HUES48 (cell line): ENCODE data around the gene PTPRN2.

Experiments
- H3K27ac ChIP-seq: one replicate; pipeline ENCODE4 v1.7.0; 2013; ENCODE audit warnings: low read depth, low read length, inconsistent platforms
- H3K27me3 ChIP-seq: 2 replicates; pipeline ENCODE4 v1.6.1; 2013; ENCODE audit warnings: mild to moderate bottlenecking, low read length; ENCODE audit not compliant: control insufficient read depth, insufficient read depth
- H3K36me3 ChIP-seq: 2 replicates; pipeline ENCODE4 v1.6.1; 2013; ENCODE audit warnings: low read length; ENCODE audit not compliant: control insufficient read depth, insufficient read depth
- H3K4me1 ChIP-seq: 2 replicates; pipeline ENCODE4 v1.6.1; 2013; ENCODE audit warnings: mild to moderate bottlenecking, low read length; ENCODE audit not compliant: control insufficient read depth, insufficient read depth
- H3K4me3 ChIP-seq: 2 replicates; pipeline ENCODE4 v1.5.1; 2013; ENCODE audit warnings: mild to moderate bottlenecking, low read depth, low read length
- H3K9ac ChIP-seq: 2 replicates; pipeline ENCODE4 v1.6.1; 2013; ENCODE audit warnings: mild to moderate bottlenecking, low read depth, low read length, moderate library complexity
- H3K9me3 ChIP-seq: 2 replicates; pipeline ENCODE4 v1.6.1; 2013; ENCODE audit warnings: low read length; ENCODE audit not compliant: control insufficient read depth, insufficient read depth

Gene PTPRN2

GRCh38 chr7:157714166-157715070, 873.2 kb downstream of the PTPRN2 start:
- no peak overlapping the region for H3K4me3 ChIP-seq
- H3K27ac ChIP-seq = no peak overlapping the region
- no peaks in the 10 kb centered on the region for H3K27me3 ChIP-seq
- H3K9ac ChIP-seq = no peak overlapping the region
- no peaks in the 10 kb centered on the region for H3K4me1 ChIP-seq
- no peaks in the 10 kb centered on the region for H3K9me3 ChIP-seq
- H3K36me3 ChIP-seq = no peaks in the 10 kb centered on the region

GRCh38 chr7:157713591-157713990, 874.0 kb downstream of the PTPRN2 start:
- Histone ChIP-seq H3K4me1 (no peaks in the 10 kb centered on the region), H3K4me3 (no peak overlapping the region), H3K9ac (no peak overlapping the region), H3K27ac (no peak overlapping the region), H3K9me3 (no peaks in the 10 kb centered on the region), H3K36me3 (no peaks in the 10 kb centered on the region), H3K27me3 (no peaks in the 10 kb centered on the region)

GRCh38 chr7:157712666-157713235, 874.9 kb downstream of the PTPRN2 start:
- H3K4me1 ChIP-seq = no peaks in the 10 kb centered on the region
- no peak overlapping the region for H3K9ac ChIP-seq
- no peaks in the 10 kb centered on the region for H3K27me3 ChIP-seq
- H3K9me3 ChIP-seq = no peaks in the 10 kb centered on the region
- no peak overlapping the region for H3K4me3 ChIP-seq
- H3K36me3 ChIP-seq = no peaks in the 10 kb centered on the region
- H3K27ac ChIP-seq = no peak overlapping the region

- Histone ChIP-seq H3K4me3 (no peak overlapping the region), H3K27me3 (no peaks in the 10 kb centered on the region), H3K9ac (no peak overlapping the region), H3K36me3 (no peaks in the 10 kb centered on the region), H3K27ac (no peak overlapping the region), H3K9me3 (no peaks in the 10 kb centered on the region), H3K4me1 (no peaks in the 10 kb centered on the region)
Observed at GRCh38 chr7:157711353-157711888, 876.2 kb downstream of the PTPRN2 start.

- Histone ChIP-seq H3K4me1 (no peaks in the 10 kb centered on the region), H3K36me3 (no peaks in the 10 kb centered on the region), H3K27ac (no peak overlapping the region), H3K9me3 (no peaks in the 10 kb centered on the region), H3K9ac (no peak overlapping the region), H3K4me3 (no peak overlapping the region), H3K27me3 (no peaks in the 10 kb centered on the region)
Observed at GRCh38 chr7:157710396-157710795, 877.2 kb downstream of the PTPRN2 start.

- H3K9ac ChIP-seq = no peak overlapping the region
- no peak overlapping the region for H3K27ac ChIP-seq
- no peaks in the 10 kb centered on the region for H3K27me3 ChIP-seq
- H3K4me3 ChIP-seq = no peak overlapping the region
- H3K36me3 ChIP-seq = no peaks in the 10 kb centered on the region
- H3K9me3 ChIP-seq = no peaks in the 10 kb centered on the region
- H3K4me1 ChIP-seq = no peaks in the 10 kb centered on the region
Observed at GRCh38 chr7:157709531-157710251, 877.9 kb downstream of the PTPRN2 start.

- no peak overlapping the region for H3K27ac ChIP-seq
- no peaks in the 10 kb centered on the region for H3K27me3 ChIP-seq
- no peaks in the 10 kb centered on the region for H3K9me3 ChIP-seq
Observed at GRCh38 chr7:157708919-157709295, 878.7 kb downstream of the PTPRN2 start.

GRCh38 chr7:157707983-157708918, 879.4 kb downstream of the PTPRN2 start:
- no peak overlapping the region for H3K27ac ChIP-seq

More at GRCh38 chr7:157708919-157709295, 878.7 kb downstream of the PTPRN2 start:
- Histone ChIP-seq H3K9ac (no peak overlapping the region), H3K36me3 (no peaks in the 10 kb centered on the region), H3K4me3 (no peak overlapping the region), H3K4me1 (no peaks in the 10 kb centered on the region)

GRCh38 chr7:157704365-157704764, 883.3 kb downstream of the PTPRN2 start:
- Histone ChIP-seq H3K4me1 (no peaks in the 10 kb centered on the region), H3K27ac (no peak overlapping the region), H3K4me3 (no peak overlapping the region), H3K36me3 (no peaks in the 10 kb centered on the region), H3K9me3 (no peaks in the 10 kb centered on the region), H3K9ac (no peak overlapping the region), H3K27me3 (peaks cover 11% of the 10 kb centered on the region; the same call in 1 of the 2 replicates)

More at GRCh38 chr7:157707983-157708918, 879.4 kb downstream of the PTPRN2 start:
- no peak overlapping the region for H3K4me3 ChIP-seq
- H3K4me1 ChIP-seq = no peaks in the 10 kb centered on the region
- no peaks in the 10 kb centered on the region for H3K27me3 ChIP-seq
- H3K36me3 ChIP-seq = no peaks in the 10 kb centered on the region
- no peaks in the 10 kb centered on the region for H3K9me3 ChIP-seq
- H3K9ac ChIP-seq = no peak overlapping the region

GRCh38 chr7:157703534-157704195, 884.0 kb downstream of the PTPRN2 start:
- Histone ChIP-seq H3K4me3 (no peak overlapping the region), H3K9me3 (no peaks in the 10 kb centered on the region), H3K9ac (no peak overlapping the region), H3K27me3 (peaks cover 16% of the 10 kb centered on the region), H3K4me1 (no peaks in the 10 kb centered on the region), H3K27ac (no peak overlapping the region), H3K36me3 (no peaks in the 10 kb centered on the region)
